A673 (cell line): ENCODE results near the gene DCAF7. TPM values are rescaled to one million over a fixed set of nuclear protein-coding genes. Genes with fewer than 3 reads are reported as not detected.

ENCODE experiments used
- BruUV-seq: library from RNA; stranded (reverse); fragments of 400-500 nt; replicated peaks from 2 replicates; lab custom pipeline; 2021; lab: Mats Ljungman, UMichigan
- CTCF ChIA-PET: fragments of 300-600 bp; sonication (Branson Sonifier 250); formaldehyde crosslinking; loops from one replicate; lab custom pipeline; 2022; ENCODE audit warnings: antibody characterized with exemption; lab: Charles Lee
- POLR2A ChIA-PET: fragments of 300-600 bp; sonication (Branson Sonifier 250); formaldehyde crosslinking; loops from one replicate; lab custom pipeline; 2022; ENCODE audit warnings: antibody characterized with exemption; ENCODE audit not compliant: low non-redundant PET; lab: Charles Lee
- DNase-seq: peaks from one replicate; pipeline ENCODE4 v3.0.0-alpha.2; 2015; ENCODE audit warnings: low spot score
- H3K27ac ChIP-seq: fragments of 200-600 bp; sonication (generic); 2 replicates; pipeline ENCODE4 v1.5.1; 2016; ENCODE audit warnings: mixed run types, low read depth, mild to moderate bottlenecking, mixed read lengths, antibody characterized with exemption, low read length; ENCODE audit not compliant: poor library complexity, severe bottlenecking
- H3K27me3 ChIP-seq: fragments of 200-600 bp; sonication (generic); replicated peaks from 2 replicates; pipeline ENCODE4 v1.6.1; 2017; ENCODE audit warnings: mixed run types, low read depth, mild to moderate bottlenecking, mixed read lengths, antibody characterized with exemption, low read length; ENCODE audit not compliant: insufficient read depth, poor library complexity
- H3K36me3 ChIP-seq: fragments of 200-600 bp; sonication (generic); 2 replicates; pipeline ENCODE4 v1.6.1; 2016; ENCODE audit warnings: mixed run types, mild to moderate bottlenecking, mixed read lengths, antibody characterized with exemption, low read length; ENCODE audit not compliant: insufficient read depth, poor library complexity, severe bottlenecking
- H3K4me1 ChIP-seq: fragments of 200-600 bp; sonication (generic); 2 replicates; pipeline ENCODE4 v1.6.1; 2017; ENCODE audit warnings: mixed run types, mild to moderate bottlenecking, mixed read lengths, antibody characterized with exemption, low read length; ENCODE audit not compliant: insufficient read depth, poor library complexity, severe bottlenecking
- H3K4me3 ChIP-seq: fragments of 200-600 bp; sonication (generic); 2 replicates; pipeline ENCODE4 v1.5.1; 2016; ENCODE audit warnings: low read depth, mixed run types, mild to moderate bottlenecking, mixed read lengths, low read length; ENCODE audit not compliant: poor library complexity, severe bottlenecking
- H3K9me3 ChIP-seq: fragments of 200-600 bp; sonication (generic); 2 replicates; pipeline ENCODE4 v1.6.1; 2016; ENCODE audit warnings: mixed run types, low read depth, mild to moderate bottlenecking, mixed read lengths, antibody characterized with exemption, low read length; ENCODE audit not compliant: poor library complexity, severe bottlenecking
- EZH2 ChIP-seq: fragments of 200-600 bp; sonication (generic); IDR thresholded peaks from 2 replicates; pipeline ENCODE4 v1.6.1; 2017; ENCODE audit warnings: borderline replicate concordance, low read depth, mild to moderate bottlenecking, mixed read lengths, antibody characterized with exemption, low read length; ENCODE audit not compliant: poor library complexity, severe bottlenecking
- intact Hi-C: fragments of 100-400 bp; cut with micrococcal nuclease; formaldehyde crosslinking; loops from one replicate; pipeline ENCODE4 v1.10.0; 2022; ENCODE audit not compliant: unreplicated experiment
- total RNA-seq: library from RNA; stranded (reverse); gene quantifications from 2 replicates; pipeline ENCODE4 v1.2.3, GENCODE V29; 2021
- TF ChIP-seq, protein P1 (sequence below): fragments of 300-800, 200-600 bp; sonication (generic); conservative IDR thresholded peaks from 2 replicates; pipeline ENCODE4 v1.5.1; 2017; ENCODE audit warnings: low read depth, mild to moderate bottlenecking, antibody characterized with exemption, low read length, moderate library complexity, mixed read lengths

DCAF7 gene
- total RNA-seq, 1 experiment from 2014 or later: 116 TPM

DNA sequence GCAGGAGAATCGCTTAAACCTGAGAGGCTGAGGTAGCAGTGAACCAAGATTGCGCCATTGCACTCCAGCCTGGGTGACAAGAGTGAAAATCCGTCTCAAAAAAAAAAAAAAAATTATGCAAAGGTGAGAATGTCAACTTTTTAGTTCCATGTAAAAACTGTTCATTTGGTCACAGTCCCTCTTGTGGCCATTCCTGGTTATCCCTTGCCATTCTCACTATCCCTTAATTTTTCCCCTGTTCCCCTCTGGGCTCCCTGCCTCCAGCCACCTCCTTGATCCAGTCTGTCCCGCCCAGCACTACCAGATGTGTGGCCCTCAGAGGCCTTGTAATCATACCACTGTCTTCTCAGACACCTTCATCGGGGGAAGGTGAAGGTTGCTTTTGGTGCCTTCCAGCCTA, 23.4 kb downstream of the DCAF7 start:
- TF ChIP-seq, protein P1, sequence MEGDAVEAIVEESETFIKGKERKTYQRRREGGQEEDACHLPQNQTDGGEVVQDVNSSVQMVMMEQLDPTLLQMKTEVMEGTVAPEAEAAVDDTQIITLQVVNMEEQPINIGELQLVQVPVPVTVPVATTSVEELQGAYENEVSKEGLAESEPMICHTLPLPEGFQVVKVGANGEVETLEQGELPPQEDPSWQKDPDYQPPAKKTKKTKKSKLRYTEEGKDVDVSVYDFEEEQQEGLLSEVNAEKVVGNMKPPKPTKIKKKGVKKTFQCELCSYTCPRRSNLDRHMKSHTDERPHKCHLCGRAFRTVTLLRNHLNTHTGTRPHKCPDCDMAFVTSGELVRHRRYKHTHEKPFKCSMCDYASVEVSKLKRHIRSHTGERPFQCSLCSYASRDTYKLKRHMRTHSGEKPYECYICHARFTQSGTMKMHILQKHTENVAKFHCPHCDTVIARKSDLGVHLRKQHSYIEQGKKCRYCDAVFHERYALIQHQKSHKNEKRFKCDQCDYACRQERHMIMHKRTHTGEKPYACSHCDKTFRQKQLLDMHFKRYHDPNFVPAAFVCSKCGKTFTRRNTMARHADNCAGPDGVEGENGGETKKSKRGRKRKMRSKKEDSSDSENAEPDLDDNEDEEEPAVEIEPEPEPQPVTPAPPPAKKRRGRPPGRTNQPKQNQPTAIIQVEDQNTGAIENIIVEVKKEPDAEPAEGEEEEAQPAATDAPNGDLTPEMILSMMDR: peak; percentile 37
- TF ChIP-seq EZH2: no peak
- H3K36me3 ChIP-seq: no peaks in the 10 kb centered on the region
- ChIA-PET CTCF (interaction anchor here (2.5 kb wide), 1 partner anchor 148 kb away, joined by 10 read pairs; no protein-coding TSS in a partner anchor), POLR2A (no interaction called here)
- H3K4me1 ChIP-seq: peaks cover 3% of the 10 kb centered on the region
- intact Hi-C loops: no loop called here
- no peaks in the 10 kb centered on the region for H3K9me3 ChIP-seq
- H3K4me3 ChIP-seq: no peak overlapping the region
- H3K27me3 ChIP-seq: no peaks in the 10 kb centered on the region
- no TSS peak for BruUV-seq
- DNase-seq: no peak
- H3K27ac ChIP-seq: no peak overlapping the region

DNA sequence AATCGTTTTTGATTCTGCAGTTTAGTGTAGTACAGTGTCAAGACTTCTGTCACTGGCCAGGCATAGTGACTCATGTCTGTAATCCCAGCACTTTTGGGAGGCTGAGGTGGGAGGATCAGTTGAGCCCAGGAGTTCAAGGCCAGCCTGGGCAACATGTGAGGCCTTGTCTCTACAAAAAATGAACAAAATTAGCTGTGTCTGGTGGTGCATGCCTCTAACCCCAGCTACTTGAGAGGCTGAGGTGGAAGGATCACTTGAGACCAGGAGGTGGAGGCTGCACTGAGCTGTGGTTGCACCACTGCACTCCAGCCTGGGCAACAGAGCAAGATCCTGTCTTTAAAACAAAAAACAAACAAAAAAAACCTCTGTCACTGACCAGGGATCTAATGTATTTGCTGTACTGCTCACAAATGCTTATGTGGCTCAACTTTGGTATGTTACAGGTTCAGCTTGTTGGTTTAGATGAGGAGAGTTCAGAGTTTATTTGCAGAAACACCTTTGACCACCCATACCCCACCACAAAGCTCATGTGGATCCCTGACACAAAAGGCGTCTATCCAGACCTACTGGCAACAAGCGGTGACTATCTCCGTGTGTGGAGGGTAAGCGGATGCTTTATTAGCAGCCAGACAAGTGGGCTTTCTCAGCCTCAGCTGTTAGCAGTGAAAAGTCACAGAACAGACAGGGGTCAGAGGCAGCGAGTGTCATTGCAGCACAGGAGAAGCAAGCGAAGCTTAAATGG, 27.9 kb downstream of the DCAF7 start:
- H3K4me1 ChIP-seq: no peaks in the 10 kb centered on the region
- H3K27me3 ChIP-seq: no peaks in the 10 kb centered on the region
- TF ChIP-seq, protein P1: no peak
- TF ChIP-seq EZH2: no peak
- peaks cover 23% of the 10 kb centered on the region for H3K36me3 ChIP-seq
- no peak overlapping the region for H3K4me3 ChIP-seq
- intact Hi-C loops: no loop called here
- no peaks in the 10 kb centered on the region for H3K9me3 ChIP-seq
- DNase-seq: no peak
- POLR2A ChIA-PET: no interaction called here
- CTCF ChIA-PET: interaction anchor here (0.7 kb wide), 1 partner anchor 10 kb away, joined by 4 read pairs; no protein-coding TSS in a partner anchor
- no peak overlapping the region for H3K27ac ChIP-seq
- BruUV-seq: no TSS peak

DNA sequence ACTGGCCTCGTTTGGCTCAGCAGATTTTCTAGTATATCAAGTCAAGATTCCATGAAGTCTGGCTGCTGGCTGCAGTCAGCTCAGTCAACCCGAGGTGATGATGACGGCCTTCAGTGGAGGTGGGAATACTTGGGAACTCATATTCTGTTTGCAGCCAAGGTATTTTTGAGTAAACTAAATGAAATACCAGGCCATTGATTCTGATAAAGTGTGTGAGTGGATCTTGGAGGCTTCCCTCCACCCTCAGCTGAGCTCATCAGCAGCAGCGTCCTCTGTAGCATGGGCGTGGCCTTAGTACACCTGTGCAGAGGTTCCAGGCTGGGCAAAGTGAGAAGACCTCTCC, 28.5 kb downstream of the DCAF7 start:
- no peaks in the 10 kb centered on the region for H3K9me3 ChIP-seq
- DNase-seq: no peak
- peaks cover 28% of the 10 kb centered on the region for H3K36me3 ChIP-seq
- ChIA-PET POLR2A (no interaction called here), CTCF (no interaction called here)
- no peak overlapping the region for H3K4me3 ChIP-seq
- no TSS peak for BruUV-seq
- no peak for TF ChIP-seq EZH2
- TF ChIP-seq, protein P1: no peak
- intact Hi-C loops: no loop called here
- no peak overlapping the region for H3K27ac ChIP-seq
- H3K4me1 ChIP-seq: no peaks in the 10 kb centered on the region
- no peaks in the 10 kb centered on the region for H3K27me3 ChIP-seq
